Right lobe of liver (tissue), 6 donors: Measurements from ENCODE around the gene SAMD4A. TPM values are rescaled to one million over a fixed set of nuclear protein-coding genes. Genes with fewer than 3 reads are reported as not detected.
A peak's percentile ranks its signal among the peaks of the same experiment; 100 is the strongest.

Source experiments
- ATAC-seq, 4 donors: fragments of 200-7000 bp; cut with Tn5 transposase; one replicate each; pipeline ENCODE4 v1.9.1; 2020; ENCODE audit warnings: mild to moderate bottlenecking in 4 of 4, moderate library complexity in 4 of 4
- DNase-seq, 3 donors: peaks; one replicate each; pipeline ENCODE4 v3.0.0-alpha.2; 2020
- H3K27ac ChIP-seq, 3 donors: fragments of 200-600 bp; one replicate each; pipeline ENCODE4 v1.8.0; 2022
- H3K27me3 ChIP-seq, 2 donors: fragments of 200-600 bp; one replicate each; pipeline ENCODE4 v1.8.0; 2022
- H3K36me3 ChIP-seq, 4 donors: fragments of 200-600 bp; sonication (generic) in 1 of 4; one replicate each; pipeline versions ENCODE4 v1.5.1 to v1.8.0; 2017 to 2022; ENCODE audit warnings: control low read depth in 1 of 4
- H3K4me1 ChIP-seq, 4 donors: fragments of 200-600 bp; sonication (generic) in 1 of 4; one replicate each; pipeline versions ENCODE4 v1.5.1 to v1.8.0; 2017 to 2022; ENCODE audit warnings: control low read depth in 1 of 4
- H3K4me3 ChIP-seq, 3 donors: fragments of 200-600 bp; one replicate each; pipeline ENCODE4 v1.8.0; 2022
- H3K9me3 ChIP-seq, 4 donors: fragments of 200-600 bp; sonication (generic) in 1 of 4; one replicate each; pipeline versions ENCODE4 v1.5.1 to v1.8.0; 2017 to 2022; ENCODE audit warnings: control low read depth in 1 of 4
- CTCF ChIP-seq, 4 donors: fragments of 200-600 bp in 3 of 4; fragments of 450-650 bp in 1 of 4; IDR thresholded peaks; one replicate each; pipeline versions ENCODE4 v1.5.1 to v1.8.0; 2016 to 2022; ENCODE audit warnings: antibody characterized with exemption in 4 of 4, mild to moderate bottlenecking in 2 of 4
- POLR2A ChIP-seq: fragments of 450-650 bp; IDR thresholded peaks from one replicate; pipeline ENCODE4 v1.6.1; 2017; ENCODE audit warnings: antibody characterized with exemption, mild to moderate bottlenecking
- WGBS: methylation state at CpG from one replicate; pipeline ENCODE4 v1.1.6; 2018; ENCODE audit warnings: low coverage, low lambda C conversion rate; ENCODE audit not compliant: insufficient coverage; ENCODE audit errors: missing lambda C conversion rate; 5-methylcytosine and 5-hydroxymethylcytosine counted together
- intact Hi-C, 2 donors: fragments of 100-400 bp; cut with DNase I; formaldehyde crosslinking; loops; one replicate each; pipeline versions ENCODE4 v1.11.2 to v1.14.1; 2022
- total RNA-seq, 6 experiments: library from RNA; depleted of rRNA in 2 of 6; stranded (reverse); fragments of >200 nt in 2 of 6; fragmentation: NEBNext Ultra II Directional in 3 of 6; extraction: Animal tissue kit (Norgen Biotek cat#: 25700) in 3 of 6; gene quantifications; one replicate each; pipeline versions ENCODE4 v1.1.0 to v1.2.4, GENCODE V29; 2016 to 2023
- donor health status: DM: no; HTN: yes; CAD: no.
- donor health status: DM: no; HTN: no; CAD: no.
- donor health status: DM: no; HTN: no; CAD: no.
- donor health status: DM: no; HTN: yes; CAD: no.
- donor health status: DM: no; HTN: yes; CAD: no.

Gene SAMD4A
- total RNA-seq, 6 experiments from 2014 or later, result 16.7 to 31.9 (median 21.1) TPM

DNA sequence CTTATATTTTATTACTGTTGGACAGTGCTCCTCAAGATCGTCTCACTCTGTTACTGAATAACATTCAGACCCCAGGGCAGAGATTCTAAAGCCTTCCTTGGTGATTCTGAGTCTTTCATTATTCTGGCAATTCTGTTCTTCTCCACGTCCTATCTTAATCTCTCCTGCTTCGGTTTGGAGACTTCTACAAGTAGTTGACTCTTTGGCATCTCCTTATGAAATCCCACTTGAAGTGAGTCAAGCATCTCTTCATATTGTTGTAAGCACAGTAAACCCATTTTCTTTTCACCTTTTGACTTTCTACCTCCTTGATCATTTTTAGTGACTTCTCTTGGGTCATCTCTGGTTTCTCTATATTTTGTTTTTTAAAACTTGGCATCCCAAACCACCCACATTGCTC lies 132.8 kb downstream of the SAMD4A start:
- H3K9me3 ChIP-seq, result no peaks in the 10 kb centered on the region
- intact Hi-C loops, result no loop called here
- TF ChIP-seq CTCF (IDR thresholded peaks at IDR 0.05) (no peak), POLR2A (no peak)
- H3K36me3 ChIP-seq, result no peaks in the 10 kb centered on the region
- ATAC-seq (no peak), DNase-seq (no peak)
- no peak overlapping the region for H3K27ac ChIP-seq
- WGBS, result 85% methylated on average over 3 of the region's 3 CpGs
- H3K4me3 ChIP-seq, result no peak overlapping the region
- peaks cover 0 to 21% (median 4%) of the 10 kb centered on the region in 4 donors for H3K4me1 ChIP-seq
- H3K27me3 ChIP-seq, result no peaks in the 10 kb centered on the region

DNA sequence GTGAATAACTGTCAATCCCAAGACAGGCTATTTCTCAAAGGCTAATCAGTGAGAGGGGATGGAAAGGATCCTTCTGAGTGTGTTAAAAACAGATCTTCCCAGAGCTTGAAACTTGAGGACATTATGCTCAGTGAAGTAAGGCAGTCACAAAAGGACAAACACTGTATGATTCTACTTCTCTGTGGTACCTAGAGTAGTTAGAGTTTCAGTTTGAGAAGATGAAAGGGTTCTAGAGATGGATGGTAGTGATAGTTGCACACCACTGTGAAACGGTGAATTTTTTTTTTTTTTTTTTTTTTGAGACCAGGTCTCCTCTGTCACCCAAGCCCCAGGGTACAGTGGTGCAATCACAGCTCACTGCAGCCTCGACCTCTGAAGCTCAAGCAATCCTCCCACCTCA lies 133.8 kb downstream of the SAMD4A start:
- Histone ChIP-seq H3K4me1 (peaks cover 0 to 30% (median 4%) of the 10 kb centered on the region in 4 donors), H3K4me3 (no peak overlapping the region), H3K27ac (no peak overlapping the region), H3K9me3 (no peaks in the 10 kb centered on the region), H3K27me3 (no peaks in the 10 kb centered on the region), H3K36me3 (no peaks in the 10 kb centered on the region)
- ATAC-seq (no peak), DNase-seq (no peak)
- TF ChIP-seq CTCF (IDR thresholded peaks at IDR 0.05) (no peak), POLR2A (no peak)
- intact Hi-C loops, result no loop called here
- WGBS, result 30% methylated on average over 2 of the region's 2 CpGs

DNA sequence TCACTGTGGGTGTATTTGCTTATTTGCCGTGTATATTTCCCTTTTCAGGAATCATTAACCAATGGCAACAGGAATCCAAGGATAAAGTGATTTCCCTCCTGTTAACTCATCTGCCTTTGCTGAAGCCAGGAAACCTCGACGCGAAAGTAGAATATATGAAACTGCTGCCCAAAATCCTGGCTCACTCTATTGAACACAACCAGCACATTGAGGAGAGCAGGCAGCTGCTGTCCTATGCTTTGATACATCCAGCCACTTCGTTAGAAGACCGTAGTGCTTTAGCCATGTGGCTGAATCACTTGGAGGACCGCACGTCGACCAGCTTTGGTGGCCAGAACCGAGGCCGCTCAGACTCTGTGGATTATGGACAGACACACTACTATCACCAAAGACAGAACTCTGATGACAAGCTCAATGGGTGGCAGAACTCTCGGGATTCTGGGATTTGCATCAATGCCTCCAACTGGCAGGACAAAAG lies 135.1 kb downstream of the SAMD4A start:
- WGBS, result 41% methylated on average over 6 of the region's 12 CpGs
- intact Hi-C loops, result no loop called here
- peak overlapping the region; percentile 62 to 83 (median 66) for H3K27ac ChIP-seq
- no peak for DNase-seq
- TF ChIP-seq POLR2A (peak; percentile 57), CTCF (IDR thresholded peaks at IDR 0.05) (no peak)
- H3K27me3 ChIP-seq, result no peaks in the 10 kb centered on the region
- ATAC-seq, result peak; percentile 60 to 77 (median 67)
- peak overlapping the region; percentile 11 to 60 (median 45) for H3K4me3 ChIP-seq
- peaks cover 0 to 40% (median 4%) of the 10 kb centered on the region in 4 donors for H3K4me1 ChIP-seq
- no peaks in the 10 kb centered on the region for H3K9me3 ChIP-seq
- H3K36me3 ChIP-seq, result no peaks in the 10 kb centered on the region

DNA sequence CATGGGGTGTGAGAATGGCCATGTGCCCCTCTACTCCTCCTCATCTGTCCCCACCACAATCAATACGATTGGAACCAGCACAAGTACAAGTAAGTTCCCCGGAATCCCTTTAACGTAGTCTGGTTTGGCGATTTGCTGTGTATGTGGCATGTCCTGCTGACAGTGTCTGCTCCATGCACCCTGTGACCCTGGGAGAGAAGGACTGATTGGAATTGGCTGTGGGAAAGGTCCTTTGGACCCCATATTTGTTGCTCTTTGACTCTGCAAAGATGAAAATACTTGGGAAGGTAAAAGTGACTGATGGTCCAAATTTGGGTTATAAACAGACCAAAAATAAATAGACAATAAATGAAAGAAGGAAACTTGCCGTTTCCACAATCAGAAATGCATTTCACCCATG lies 135.6 kb downstream of the SAMD4A start:
- no peak for TF ChIP-seq POLR2A
- no peak for TF ChIP-seq CTCF (IDR thresholded peaks at IDR 0.05)
- Histone ChIP-seq H3K4me1 (peaks cover 0 to 44% (median 6%) of the 10 kb centered on the region in 4 donors), H3K4me3 (peak overlapping the region; percentile 11 to 60 (median 45)), H3K27me3 (no peaks in the 10 kb centered on the region), H3K27ac (peak overlapping the region; percentile 62 to 83 (median 66)), H3K36me3 (no peaks in the 10 kb centered on the region), H3K9me3 (no peaks in the 10 kb centered on the region)
- ATAC-seq, result peak; percentile 21 to 69 (median 56)
- intact Hi-C loops, result no loop called here
- DNase-seq, result peak in 1 of 3 donors; percentile 54
- WGBS, result 29% methylated on average over 5 of the region's 5 CpGs
